ENCODE measurements around the gene SSX4.
"Not testable (repeated sequence)": the region's sequence is repeated elsewhere in the genome, so short reads cannot be mapped to it uniquely, and the experiment has no call there.

The SSX4 gene, protein sequence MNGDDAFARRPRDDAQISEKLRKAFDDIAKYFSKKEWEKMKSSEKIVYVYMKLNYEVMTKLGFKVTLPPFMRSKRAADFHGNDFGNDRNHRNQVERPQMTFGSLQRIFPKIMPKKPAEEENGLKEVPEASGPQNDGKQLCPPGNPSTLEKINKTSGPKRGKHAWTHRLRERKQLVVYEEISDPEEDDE

DNA sequence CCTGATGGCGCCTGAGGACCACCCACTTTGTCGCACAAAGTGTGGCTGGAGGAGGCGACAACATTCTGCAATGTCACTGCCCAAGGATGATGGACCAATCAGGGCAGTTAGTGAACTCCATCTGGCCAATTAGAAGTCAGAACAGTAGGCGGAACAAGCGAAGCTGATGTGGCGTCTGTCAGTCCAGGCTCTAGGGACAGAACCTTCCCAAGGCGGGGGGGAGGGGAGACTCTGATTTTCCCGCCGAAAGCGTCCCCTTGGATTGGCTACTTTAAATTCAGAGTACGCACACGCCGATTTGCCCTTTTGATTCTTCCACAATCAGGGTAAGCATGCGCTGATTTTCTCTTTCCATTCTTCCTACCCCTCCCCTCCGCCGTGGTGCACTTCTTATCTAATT, at the start of gene SSX4:
Gene SSX4, plus strand, starts transcription at position 301 of the 400 bp plus-strand sequence. CDS start 515 bp downstream, outside the sequence.
- DNase-seq (ENCODE audit: extremely low read depth in 1 of 2, low read depth in 1 of 2): not testable (repeated sequence)

DNA sequence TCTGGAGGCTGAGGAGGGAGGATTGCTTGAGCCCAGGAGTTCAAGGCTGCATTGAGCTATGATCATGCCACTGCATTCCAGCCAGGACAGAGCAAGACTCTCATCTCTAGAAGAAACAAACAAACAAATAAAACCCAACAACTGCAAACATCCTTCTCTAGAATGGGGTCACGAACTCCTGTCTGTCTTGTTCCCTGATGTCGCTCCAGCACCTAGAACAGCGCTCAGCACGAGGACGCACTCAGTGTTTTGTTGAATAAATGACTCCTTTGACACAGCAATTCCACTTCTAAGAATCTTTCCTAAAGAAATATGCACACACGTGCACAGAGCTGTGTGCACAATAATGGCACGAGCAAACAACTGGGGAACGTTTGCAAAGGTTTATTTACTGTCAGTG, 37.3 kb upstream of the SSX4 start:
- not testable (repeated sequence) for DNase-seq (ENCODE audit: extremely low read depth in 1 of 2, low read depth in 1 of 2)

DNA sequence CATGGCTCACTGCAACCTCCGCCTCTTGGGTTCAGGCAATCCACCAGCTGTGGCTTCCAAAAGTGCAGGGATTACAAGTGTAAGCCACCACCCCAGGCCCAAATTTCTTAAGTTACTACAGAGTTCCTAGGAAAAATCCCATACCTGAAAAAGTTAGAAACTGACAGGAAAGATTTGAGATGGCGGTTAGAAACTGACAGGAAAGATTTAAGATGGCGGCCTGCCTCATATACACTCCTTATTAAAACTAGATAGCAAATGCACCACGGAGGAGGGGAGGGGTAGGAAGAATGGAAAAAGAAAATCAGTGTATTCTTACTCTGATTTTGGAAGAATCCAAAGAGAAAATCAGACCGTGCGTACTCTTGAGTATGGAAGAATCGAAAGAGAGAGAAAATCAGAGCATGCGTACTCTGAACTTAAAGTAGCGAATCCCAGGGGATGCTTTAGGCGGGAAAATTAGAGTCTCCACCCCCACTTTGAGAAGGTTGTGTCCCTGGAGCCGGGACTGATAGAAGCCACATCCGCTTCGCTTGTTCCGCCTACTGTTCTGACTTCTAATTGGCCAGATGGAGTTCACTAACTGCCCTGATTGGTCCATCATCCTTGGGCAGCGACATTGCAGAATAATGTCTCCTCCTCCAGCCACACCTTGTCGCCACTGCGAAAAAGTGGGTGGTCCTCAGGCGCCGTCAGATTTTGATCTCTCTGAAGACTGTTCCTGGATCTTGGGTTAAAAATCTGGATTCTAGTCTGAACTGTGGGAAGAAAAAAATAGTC, 26.8 kb upstream of the SSX4 start, which contains the start of gene SSX3:
Gene SSX3, minus strand, starts transcription at position 389 of the 780 bp plus-strand sequence. CDS start 1,454 bp downstream, outside the sequence.
- not testable (repeated sequence) for DNase-seq (ENCODE audit: extremely low read depth in 1 of 2, low read depth in 1 of 2)

DNA sequence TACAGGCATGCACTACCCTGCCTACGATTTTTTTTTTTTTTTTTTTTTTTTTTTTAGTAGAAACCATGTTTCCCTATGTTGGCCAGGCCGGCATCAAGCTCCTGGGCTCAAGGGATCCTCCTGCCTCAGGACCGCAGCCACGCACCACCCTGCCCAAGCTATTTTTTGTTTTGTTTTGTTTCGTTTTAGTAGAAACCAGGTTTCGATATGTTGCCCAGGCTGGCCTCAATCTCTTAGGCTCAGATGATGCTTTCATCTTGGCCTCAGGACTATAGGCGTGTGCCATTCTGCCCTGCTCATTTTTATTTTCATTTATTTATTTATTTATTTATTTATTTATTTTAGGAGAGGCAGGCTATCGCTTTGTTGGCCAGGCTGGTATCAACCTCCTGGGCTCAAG, 25.7 kb upstream of the SSX4 start:
- no peak for DNase-seq (ENCODE audit: extremely low read depth in 1 of 2, low read depth in 1 of 2)

DNA sequence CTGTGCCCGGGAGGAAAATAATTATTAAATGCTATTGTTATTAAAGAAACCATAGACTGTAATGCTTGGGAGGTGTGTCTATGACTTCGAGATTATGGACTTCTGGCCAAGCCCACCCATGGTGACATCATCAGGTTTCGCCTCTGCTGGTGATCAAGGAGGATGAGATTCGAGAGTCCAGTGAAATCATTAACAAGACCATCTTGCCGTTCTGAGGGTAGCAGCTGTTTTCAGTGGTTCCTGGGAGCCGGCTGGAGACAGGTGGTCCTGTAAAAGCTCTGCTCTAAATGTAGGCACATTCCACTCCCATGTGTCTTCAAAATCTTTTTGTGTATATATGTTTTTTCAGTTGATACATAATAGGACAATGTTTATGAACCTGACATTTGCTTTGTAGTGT, 24.1 kb upstream of the SSX4 start:
- not testable (repeated sequence) for DNase-seq (ENCODE audit: extremely low read depth in 1 of 2, low read depth in 1 of 2)

DNA sequence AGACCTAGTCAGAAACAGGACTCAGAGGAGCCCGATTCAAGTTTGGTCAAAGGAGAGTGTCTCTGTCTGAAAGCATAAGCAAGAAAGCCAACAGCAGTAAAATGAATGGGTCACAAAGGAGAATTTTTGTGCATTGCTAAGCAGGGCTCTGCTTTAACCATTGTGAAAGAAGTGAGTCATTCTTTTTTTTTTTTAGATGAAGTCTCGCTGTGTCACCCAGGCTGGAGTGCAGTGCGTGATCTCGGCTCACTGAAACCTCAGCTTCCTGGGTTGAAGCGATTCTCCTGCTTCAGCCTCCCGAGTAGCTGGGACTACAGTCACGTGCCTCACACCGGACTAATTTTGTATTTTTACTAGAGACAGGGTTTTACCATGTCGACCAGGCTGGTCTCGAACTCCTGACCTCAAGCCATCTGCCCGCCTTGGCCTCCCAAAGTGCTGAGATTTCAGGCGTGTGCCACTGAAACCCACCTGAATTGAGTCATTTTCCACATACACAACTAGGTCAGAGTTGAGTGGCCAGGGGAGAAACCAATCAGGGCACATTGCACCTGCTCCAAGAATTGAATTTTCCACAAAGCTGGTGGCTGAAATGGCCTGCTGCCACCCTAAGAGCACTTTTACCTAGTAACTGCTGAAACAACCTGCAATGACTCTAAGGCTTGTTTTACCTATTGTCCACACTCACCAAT, 15.5 kb upstream of the SSX4 start:
- not testable (repeated sequence) for DNase-seq (ENCODE audit: extremely low read depth in 1 of 2, low read depth in 1 of 2)

DNA sequence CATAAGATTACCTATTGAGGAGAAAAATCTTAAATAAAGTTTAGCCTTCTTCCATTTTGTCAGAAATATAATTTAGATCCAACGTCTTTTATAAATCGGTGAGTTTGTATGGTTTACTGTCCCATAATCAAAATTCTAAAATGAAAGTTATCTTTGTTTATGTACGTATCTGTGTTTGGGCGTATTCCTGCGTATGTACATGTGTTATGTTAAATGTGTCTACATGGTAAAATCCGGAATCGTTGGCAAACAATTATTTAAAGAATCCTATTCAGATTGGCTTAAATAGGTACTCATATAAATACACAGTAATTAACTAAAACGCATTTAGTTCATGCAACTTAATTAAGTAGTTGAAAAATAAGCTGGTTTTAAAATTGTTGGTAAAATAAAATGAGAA, 12.9 kb upstream of the SSX4 start:
- DNase-seq (ENCODE audit: extremely low read depth in 1 of 2, low read depth in 1 of 2): not testable (repeated sequence)

DNA sequence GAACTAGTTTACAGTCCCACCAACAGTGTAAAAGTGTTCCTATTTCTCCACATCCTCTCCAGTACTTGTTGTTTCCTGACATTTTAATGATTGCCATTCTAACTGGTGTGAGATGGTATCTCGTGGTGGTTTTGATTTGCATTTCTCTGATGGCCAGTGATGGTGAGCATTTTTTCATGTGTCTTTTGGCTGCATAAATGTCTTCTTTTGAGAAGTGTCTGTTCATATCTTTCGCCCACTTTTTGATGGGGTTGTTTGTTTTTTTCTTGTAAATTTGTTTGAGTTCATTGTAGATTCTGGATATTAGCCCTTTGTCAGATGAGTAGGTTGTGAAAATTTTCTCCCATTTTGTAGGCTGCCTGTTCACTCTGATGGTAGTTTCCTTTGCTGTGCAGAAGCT, 13.6 kb downstream of the SSX4 start:
- not testable (repeated sequence) for DNase-seq (ENCODE audit: extremely low read depth in 1 of 2, low read depth in 1 of 2)

DNA sequence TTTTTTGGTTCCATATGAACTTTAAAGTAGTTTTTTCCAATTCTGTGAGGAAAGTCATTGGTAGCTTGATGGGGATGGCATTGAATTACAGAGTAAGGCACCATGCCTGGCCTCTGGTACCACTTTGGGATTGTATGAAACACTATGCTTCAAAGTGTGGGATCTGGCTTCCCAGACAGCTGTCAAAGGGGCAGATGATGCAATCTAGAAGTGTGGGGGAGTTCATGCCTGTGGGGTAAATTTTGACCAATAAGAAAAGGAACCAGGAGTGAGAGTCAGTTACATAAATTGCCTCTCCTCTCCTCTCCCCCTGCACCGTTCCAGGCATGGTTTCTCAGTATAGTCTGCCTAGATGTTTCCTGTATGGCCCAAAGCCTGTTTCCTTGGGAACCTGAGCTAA, 14.5 kb downstream of the SSX4 start:
- not testable (repeated sequence) for DNase-seq (ENCODE audit: extremely low read depth in 1 of 2, low read depth in 1 of 2)

DNA sequence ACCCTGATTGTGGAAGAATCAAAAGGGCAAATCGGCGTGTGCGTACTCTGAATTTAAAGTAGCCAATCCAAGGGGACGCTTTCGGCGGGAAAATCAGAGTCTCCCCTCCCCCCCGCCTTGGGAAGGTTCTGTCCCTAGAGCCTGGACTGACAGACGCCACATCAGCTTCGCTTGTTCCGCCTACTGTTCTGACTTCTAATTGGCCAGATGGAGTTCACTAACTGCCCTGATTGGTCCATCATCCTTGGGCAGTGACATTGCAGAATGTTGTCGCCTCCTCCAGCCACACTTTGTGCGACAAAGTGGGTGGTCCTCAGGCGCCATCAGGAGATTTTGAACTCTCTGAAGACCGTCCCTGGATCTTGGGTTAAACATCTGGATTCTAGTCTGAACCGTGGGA, 28.5 kb downstream of the SSX4 start, which contains the start of gene SSX4B:
Gene SSX4B, minus strand, starts transcription at position 101 of the 400 bp plus-strand sequence. CDS start 588 bp downstream, outside the sequence.
- DNase-seq (ENCODE audit: extremely low read depth in 1 of 2, low read depth in 1 of 2): not testable (repeated sequence)

DNA sequence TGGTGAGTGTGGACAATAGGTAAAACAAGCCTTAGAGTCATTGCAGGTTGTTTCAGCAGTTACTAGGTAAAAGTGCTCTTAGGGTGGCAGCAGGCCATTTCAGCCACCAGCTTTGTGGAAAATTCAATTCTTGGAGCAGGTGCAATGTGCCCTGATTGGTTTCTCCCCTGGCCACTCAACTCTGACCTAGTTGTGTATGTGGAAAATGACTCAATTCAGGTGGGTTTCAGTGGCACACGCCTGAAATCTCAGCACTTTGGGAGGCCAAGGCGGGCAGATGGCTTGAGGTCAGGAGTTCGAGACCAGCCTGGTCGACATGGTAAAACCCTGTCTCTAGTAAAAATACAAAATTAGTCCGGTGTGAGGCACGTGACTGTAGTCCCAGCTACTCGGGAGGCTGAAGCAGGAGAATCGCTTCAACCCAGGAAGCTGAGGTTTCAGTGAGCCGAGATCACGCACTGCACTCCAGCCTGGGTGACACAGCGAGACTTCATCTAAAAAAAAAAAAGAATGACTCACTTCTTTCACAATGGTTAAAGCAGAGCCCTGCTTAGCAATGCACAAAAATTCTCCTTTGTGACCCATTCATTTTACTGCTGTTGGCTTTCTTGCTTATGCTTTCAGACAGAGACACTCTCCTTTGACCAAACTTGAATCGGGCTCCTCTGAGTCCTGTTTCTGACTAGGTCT, 43.8 kb downstream of the SSX4 start:
- DNase-seq (ENCODE audit: extremely low read depth in 1 of 2, low read depth in 1 of 2): not testable (repeated sequence)

DNA sequence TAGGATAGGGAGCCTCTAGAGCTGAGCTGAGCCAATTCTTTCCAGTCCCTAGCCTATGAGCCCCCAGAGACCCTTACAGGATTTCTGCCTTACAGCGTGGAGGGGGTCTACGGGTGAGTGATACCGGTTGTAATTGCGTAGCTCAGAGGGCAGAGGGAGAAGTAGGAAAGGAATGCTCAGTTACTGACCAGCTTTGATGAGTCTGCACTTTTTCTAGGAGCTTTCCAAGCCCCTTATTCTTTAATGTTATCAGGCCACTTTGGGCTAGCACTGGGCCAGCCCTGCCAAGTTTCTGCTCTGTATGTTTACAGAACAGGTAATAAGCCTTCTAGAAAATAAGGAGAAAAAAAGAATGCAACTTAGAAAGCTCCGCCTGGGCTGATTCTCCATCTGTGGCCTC, 46.3 kb downstream of the SSX4 start:
- not testable (repeated sequence) for DNase-seq (ENCODE audit: extremely low read depth in 1 of 2, low read depth in 1 of 2)

DNA sequence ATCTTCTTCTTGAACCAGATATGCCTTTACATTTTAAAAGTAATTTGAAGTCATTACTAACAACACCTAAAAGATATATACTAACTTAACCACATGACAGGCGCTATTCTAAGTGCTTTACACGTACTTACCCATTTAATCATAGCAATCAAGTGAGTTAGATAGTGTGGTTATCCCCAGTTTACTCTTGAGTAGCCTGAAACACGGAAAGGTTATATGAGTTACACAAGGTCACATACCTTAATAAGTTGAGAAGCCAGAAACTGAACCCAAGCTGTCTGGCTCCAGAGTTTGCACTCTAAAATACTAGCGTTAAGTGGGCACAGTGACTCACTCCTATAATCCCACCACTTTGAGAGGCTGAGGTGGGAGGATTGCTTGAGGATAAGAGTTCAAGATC, 46.8 kb downstream of the SSX4 start:
- DNase-seq (ENCODE audit: extremely low read depth in 1 of 2, low read depth in 1 of 2): not testable (repeated sequence)

DNA sequence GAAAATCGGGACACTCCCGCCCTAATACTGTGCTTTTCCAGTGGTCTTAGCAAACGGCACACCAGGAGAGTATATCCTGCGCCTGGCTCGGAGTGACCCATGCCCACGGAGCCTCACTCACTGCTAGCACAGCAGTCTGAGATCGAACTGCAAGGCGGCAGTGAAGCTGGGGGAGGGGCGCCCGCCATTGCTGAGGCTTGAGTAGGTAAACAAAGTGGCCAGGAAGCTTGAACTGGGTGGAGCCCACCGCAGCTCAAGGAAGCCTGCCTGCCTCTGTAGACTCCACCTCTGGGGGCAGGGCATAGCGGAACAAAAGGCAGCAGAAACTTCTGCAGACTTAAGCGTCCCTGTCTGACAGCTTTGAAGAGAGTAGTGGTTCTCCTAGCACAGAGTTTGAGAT, 50.4 kb downstream of the SSX4 start:
- not testable (repeated sequence) for DNase-seq (ENCODE audit: extremely low read depth in 1 of 2, low read depth in 1 of 2)
